ENCODE measurements around the gene RALB.

RALB gene

DNA sequence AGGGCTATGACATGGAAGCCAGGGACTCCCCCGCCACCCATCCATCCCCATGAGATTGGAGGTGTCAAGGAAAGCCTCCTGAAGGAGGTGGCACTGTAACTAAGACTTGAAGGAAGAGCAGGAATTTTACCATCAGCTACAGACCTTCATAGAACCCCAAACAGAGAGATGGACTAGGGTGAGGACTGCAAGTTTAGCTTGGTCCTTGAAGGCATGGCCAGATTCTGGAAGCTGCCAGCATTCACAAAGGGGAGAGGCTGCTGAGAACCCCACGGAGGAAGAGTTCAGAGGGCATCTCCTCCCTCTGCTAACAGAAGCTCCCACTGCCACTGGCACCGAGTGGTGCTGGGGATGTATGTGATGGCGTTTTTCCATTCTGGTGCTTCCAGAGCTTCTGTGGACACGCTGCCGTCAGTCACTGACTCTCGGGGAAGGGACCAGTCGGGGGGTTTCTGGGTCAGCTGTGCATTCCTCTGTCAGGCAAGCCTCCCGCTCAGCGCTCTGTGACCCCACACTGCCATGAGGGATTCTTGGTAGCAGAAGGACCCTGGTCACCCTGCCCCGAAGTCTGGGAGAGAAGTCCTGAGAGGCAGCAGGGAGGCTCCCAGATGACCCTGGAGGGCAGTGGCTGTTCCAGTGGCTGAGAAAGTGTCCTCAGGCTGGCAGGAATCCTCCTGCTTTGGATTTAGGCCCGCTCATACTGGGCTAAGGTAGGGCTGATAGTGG, 47.5 kb upstream of the RALB start:
- no peak overlapping the region for H2BK5ac ChIP-seq (ENCODE audit: low read depth, low read length, poor library complexity)
- H3K4me2 ChIP-seq (ENCODE audit: low read length): no peak overlapping the region
- no peak overlapping the region for H4K12ac ChIP-seq (ENCODE audit: low read depth, low read length)
- H3K27ac ChIP-seq (ENCODE audit: low read depth, low read length): no peak overlapping the region
- H4K8ac ChIP-seq (ENCODE audit: low read depth, low read length): no peak overlapping the region
- H3K4me1 ChIP-seq (ENCODE audit: control insufficient read depth in 1 of 2, insufficient read depth in 2 of 2, low read length in 2 of 2): no peaks in the 10 kb centered on the region
- DNase-seq: no peak
- H2BK120ac ChIP-seq (ENCODE audit: insufficient read depth, low read length, poor library complexity): no peak overlapping the region
- no peak overlapping the region for H4K91ac ChIP-seq (ENCODE audit: low read depth, low read length)
- WGBS (ENCODE audit: extremely low coverage, insufficient coverage, insufficient read length): no CpG with 5 or more reads among the region's 12 CpGs
- H2AFZ ChIP-seq (ENCODE audit: insufficient read depth, low read length, poor library complexity): no peak overlapping the region
- H3K23ac ChIP-seq (ENCODE audit: low read length): no peak overlapping the region
- H3K36me3 ChIP-seq (ENCODE audit: control insufficient read depth in 1 of 2, insufficient read depth in 2 of 2, low read length in 2 of 2): no peaks in the 10 kb centered on the region
- no peak overlapping the region for H2BK12ac ChIP-seq (ENCODE audit: low read length)
- no peak overlapping the region for H3K14ac ChIP-seq (ENCODE audit: low read length)
- no peak overlapping the region for H3K18ac ChIP-seq (ENCODE audit: low read length)
- no peaks in the 10 kb centered on the region for H3K79me1 ChIP-seq (ENCODE audit: low read length)
- no peaks in the 10 kb centered on the region for H3K79me2 ChIP-seq (ENCODE audit: control insufficient read depth, insufficient read depth, low read length, poor library complexity)
- peaks cover 2% of the 10 kb centered on the region for H3K9me3 ChIP-seq (ENCODE audit: insufficient read depth, low read depth, low read length)
- no peak overlapping the region for H3K4ac ChIP-seq (ENCODE audit: low read depth, low read length)
- H3K9ac ChIP-seq (ENCODE audit: low read length): no peak overlapping the region
- H3K4me3 ChIP-seq (ENCODE audit: low read depth, low read length): no peak overlapping the region
- H3K27me3 ChIP-seq (ENCODE audit: insufficient read depth, low read length): no peaks in the 10 kb centered on the region
- no peak overlapping the region for H2AK5ac ChIP-seq (ENCODE audit: low read length)

DNA sequence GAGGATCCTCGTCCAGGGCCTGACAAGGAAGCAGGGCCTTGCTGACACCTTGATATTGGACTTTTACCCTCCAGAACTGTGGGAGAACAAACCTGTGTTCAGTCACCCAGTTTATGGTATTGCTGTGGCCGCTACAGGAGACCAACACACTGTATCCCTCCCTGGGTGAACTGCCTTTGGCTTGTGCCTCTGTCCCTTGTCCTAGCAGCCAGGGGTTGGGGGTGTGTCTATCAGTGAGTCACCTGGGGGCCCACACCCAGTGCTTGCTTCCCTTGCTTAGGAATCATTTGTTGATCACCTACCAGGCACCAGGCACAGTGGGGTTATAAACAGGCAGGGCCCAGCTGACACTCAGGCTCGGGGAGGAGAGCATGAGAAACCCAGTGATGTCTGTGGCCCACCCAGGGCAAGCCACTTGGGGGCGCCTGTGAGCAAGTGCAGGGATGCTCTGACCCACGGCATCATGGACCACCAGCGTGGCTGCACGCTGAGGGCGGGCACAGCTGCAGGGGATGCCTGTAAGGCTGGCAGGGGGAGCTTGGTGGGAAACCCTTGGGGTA, 46.5 kb upstream of the RALB start:
- Histone ChIP-seq H3K4ac (ENCODE audit: low read depth, low read length) (no peak overlapping the region), H3K27ac (ENCODE audit: low read depth, low read length) (no peak overlapping the region), H4K91ac (ENCODE audit: low read depth, low read length) (no peak overlapping the region), H2AFZ (ENCODE audit: insufficient read depth, low read length, poor library complexity) (no peak overlapping the region), H3K23ac (ENCODE audit: low read length) (no peak overlapping the region), H3K36me3 (ENCODE audit: control insufficient read depth in 1 of 2, insufficient read depth in 2 of 2, low read length in 2 of 2) (no peaks in the 10 kb centered on the region), H4K8ac (ENCODE audit: low read depth, low read length) (no peak overlapping the region), H3K14ac (ENCODE audit: low read length) (no peak overlapping the region), H3K9me3 (ENCODE audit: insufficient read depth, low read depth, low read length) (peaks cover 2% of the 10 kb centered on the region), H3K27me3 (ENCODE audit: insufficient read depth, low read length) (no peaks in the 10 kb centered on the region), H3K4me3 (ENCODE audit: low read depth, low read length) (no peak overlapping the region), H3K4me2 (ENCODE audit: low read length) (no peak overlapping the region), H2BK5ac (ENCODE audit: low read depth, low read length, poor library complexity) (no peak overlapping the region), H3K79me1 (ENCODE audit: low read length) (no peaks in the 10 kb centered on the region), H3K4me1 (ENCODE audit: control insufficient read depth in 1 of 2, insufficient read depth in 2 of 2, low read length in 2 of 2) (no peaks in the 10 kb centered on the region), H3K18ac (ENCODE audit: low read length) (no peak overlapping the region), H2AK5ac (ENCODE audit: low read length) (no peak overlapping the region), H2BK12ac (ENCODE audit: low read length) (no peak overlapping the region), H3K79me2 (ENCODE audit: control insufficient read depth, insufficient read depth, low read length, poor library complexity) (no peaks in the 10 kb centered on the region), H4K12ac (ENCODE audit: low read depth, low read length) (no peak overlapping the region), H3K9ac (ENCODE audit: low read length) (no peak overlapping the region), H2BK120ac (ENCODE audit: insufficient read depth, low read length, poor library complexity) (no peak overlapping the region)
- WGBS (ENCODE audit: extremely low coverage, insufficient coverage, insufficient read length): no CpG with 5 or more reads among the region's 8 CpGs
- DNase-seq: peak in 1 of 2 donors; percentile 54

DNA sequence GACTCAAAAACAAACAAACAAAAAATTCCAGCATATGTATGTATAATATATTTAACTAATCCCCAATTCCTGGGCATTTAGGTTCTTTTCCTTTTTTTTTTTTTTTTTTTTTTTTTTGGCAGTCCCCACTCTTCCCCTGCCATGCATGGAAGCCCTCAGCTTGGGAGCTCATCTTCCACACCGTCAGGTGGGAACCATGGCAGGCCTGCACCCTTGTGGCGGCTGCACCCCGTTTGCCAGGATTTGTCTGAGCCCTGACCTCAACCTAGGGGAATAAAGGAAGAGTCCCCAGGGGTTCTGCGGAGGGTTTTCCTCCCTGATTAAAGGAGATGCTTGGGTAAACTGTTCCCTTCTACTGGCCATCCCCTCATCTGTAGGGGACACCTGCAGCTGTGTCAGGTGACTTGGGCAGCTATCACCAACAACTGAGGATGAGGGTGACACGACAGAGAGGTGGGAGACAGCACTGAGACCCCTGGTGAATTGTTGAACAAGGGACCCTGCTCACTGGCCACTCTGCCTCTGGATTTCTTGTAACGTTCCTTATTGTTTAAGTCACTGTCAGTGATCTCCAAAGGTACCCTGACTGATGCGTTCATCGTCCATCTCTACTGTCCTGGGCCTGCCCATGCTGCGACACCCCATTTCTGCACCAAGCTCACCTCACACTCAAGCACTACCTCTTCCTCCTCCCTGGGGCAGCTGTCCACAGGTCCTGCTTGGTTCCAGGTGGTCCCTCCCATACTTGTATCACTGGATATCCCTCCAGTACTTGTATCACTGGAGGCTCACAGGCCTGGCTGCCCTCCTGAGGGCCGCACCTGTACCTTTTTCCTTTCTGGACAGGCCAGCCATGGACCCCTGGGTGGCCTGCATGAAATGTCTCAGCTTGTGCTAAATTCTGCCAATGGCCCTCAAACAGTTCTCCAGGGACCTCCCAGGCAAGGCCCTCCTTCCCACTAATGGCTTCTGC, 44.0 kb upstream of the RALB start:
- Histone ChIP-seq H2BK120ac (ENCODE audit: insufficient read depth, low read length, poor library complexity) (no peak overlapping the region), H3K27ac (ENCODE audit: low read depth, low read length) (no peak overlapping the region), H3K4me2 (ENCODE audit: low read length) (no peak overlapping the region), H3K9ac (ENCODE audit: low read length) (no peak overlapping the region), H3K79me1 (ENCODE audit: low read length) (no peaks in the 10 kb centered on the region), H3K4me1 (ENCODE audit: control insufficient read depth in 1 of 2, insufficient read depth in 2 of 2, low read length in 2 of 2) (no peaks in the 10 kb centered on the region), H3K36me3 (ENCODE audit: control insufficient read depth in 1 of 2, insufficient read depth in 2 of 2, low read length in 2 of 2) (no peaks in the 10 kb centered on the region), H2BK5ac (ENCODE audit: low read depth, low read length, poor library complexity) (no peak overlapping the region), H4K91ac (ENCODE audit: low read depth, low read length) (no peak overlapping the region), H3K4ac (ENCODE audit: low read depth, low read length) (no peak overlapping the region), H2AK5ac (ENCODE audit: low read length) (no peak overlapping the region), H3K18ac (ENCODE audit: low read length) (no peak overlapping the region), H4K12ac (ENCODE audit: low read depth, low read length) (no peak overlapping the region), H3K9me3 (ENCODE audit: insufficient read depth, low read depth, low read length) (peaks cover 2% of the 10 kb centered on the region), H3K23ac (ENCODE audit: low read length) (no peak overlapping the region), H4K8ac (ENCODE audit: low read depth, low read length) (no peak overlapping the region), H3K14ac (ENCODE audit: low read length) (no peak overlapping the region), H3K79me2 (ENCODE audit: control insufficient read depth, insufficient read depth, low read length, poor library complexity) (no peaks in the 10 kb centered on the region), H2AFZ (ENCODE audit: insufficient read depth, low read length, poor library complexity) (no peak overlapping the region), H3K27me3 (ENCODE audit: insufficient read depth, low read length) (no peaks in the 10 kb centered on the region), H2BK12ac (ENCODE audit: low read length) (no peak overlapping the region), H3K4me3 (ENCODE audit: low read depth, low read length) (no peak overlapping the region)
- no CpG with 5 or more reads among the region's 10 CpGs for WGBS (ENCODE audit: extremely low coverage, insufficient coverage, insufficient read length)
- DNase-seq: no peak

DNA sequence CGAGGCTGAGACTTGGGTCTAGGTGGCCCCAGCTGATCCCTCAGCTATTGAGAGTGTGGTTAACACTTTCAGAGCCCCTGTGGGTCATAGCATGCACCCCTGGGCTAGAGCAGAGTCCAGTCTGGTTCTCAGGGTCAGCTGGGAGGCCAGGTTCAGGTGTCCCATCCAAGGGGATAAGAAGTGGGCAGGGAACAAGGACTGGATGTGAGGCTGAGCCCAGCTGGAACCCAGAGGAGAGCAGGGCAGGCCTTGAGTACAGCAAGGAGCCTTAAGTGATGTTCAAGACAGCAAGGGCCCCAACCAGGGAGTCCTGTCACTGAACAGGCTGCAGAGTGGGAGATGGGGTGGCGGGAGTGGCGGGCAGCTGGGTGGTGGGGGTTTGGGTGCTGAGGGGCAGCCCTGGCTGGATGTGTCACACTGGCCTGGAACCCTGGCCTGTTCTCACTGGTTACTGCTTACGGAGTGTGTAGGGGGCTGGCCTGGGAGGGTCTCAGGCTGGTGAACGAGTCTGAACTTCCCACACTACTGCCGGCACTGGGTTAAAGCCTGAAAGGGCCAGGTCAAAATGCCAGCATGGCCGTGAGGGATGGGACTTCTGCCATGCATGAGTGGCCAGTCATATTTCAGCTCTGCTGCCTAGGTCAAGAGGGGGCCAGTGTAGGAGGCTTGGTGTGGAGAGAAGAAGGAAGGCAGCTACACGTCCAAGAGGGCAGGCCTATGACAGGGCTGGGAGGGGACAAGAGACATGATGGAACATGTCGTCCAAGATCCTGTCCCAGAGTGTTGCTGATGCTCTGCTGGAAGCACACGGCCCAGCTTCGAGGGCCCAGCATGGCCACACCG, 43.0 kb upstream of the RALB start:
- Histone ChIP-seq H3K9ac (ENCODE audit: low read length) (no peak overlapping the region), H2BK120ac (ENCODE audit: insufficient read depth, low read length, poor library complexity) (no peak overlapping the region), H3K36me3 (ENCODE audit: control insufficient read depth in 1 of 2, insufficient read depth in 2 of 2, low read length in 2 of 2) (no peaks in the 10 kb centered on the region), H4K91ac (ENCODE audit: low read depth, low read length) (no peak overlapping the region), H3K27me3 (ENCODE audit: insufficient read depth, low read length) (no peaks in the 10 kb centered on the region), H3K4me3 (ENCODE audit: low read depth, low read length) (no peak overlapping the region), H2BK12ac (ENCODE audit: low read length) (no peak overlapping the region), H3K14ac (ENCODE audit: low read length) (no peak overlapping the region), H2BK5ac (ENCODE audit: low read depth, low read length, poor library complexity) (no peak overlapping the region), H3K4me2 (ENCODE audit: low read length) (no peak overlapping the region), H3K79me2 (ENCODE audit: control insufficient read depth, insufficient read depth, low read length, poor library complexity) (no peaks in the 10 kb centered on the region), H3K23ac (ENCODE audit: low read length) (no peak overlapping the region), H4K8ac (ENCODE audit: low read depth, low read length) (no peak overlapping the region), H3K27ac (ENCODE audit: low read depth, low read length) (no peak overlapping the region), H3K4me1 (ENCODE audit: control insufficient read depth in 1 of 2, insufficient read depth in 2 of 2, low read length in 2 of 2) (no peaks in the 10 kb centered on the region), H2AK5ac (ENCODE audit: low read length) (no peak overlapping the region), H3K18ac (ENCODE audit: low read length) (no peak overlapping the region), H3K79me1 (ENCODE audit: low read length) (no peaks in the 10 kb centered on the region), H4K12ac (ENCODE audit: low read depth, low read length) (no peak overlapping the region), H3K4ac (ENCODE audit: low read depth, low read length) (no peak overlapping the region), H3K9me3 (ENCODE audit: insufficient read depth, low read depth, low read length) (peaks cover 2% of the 10 kb centered on the region), H2AFZ (ENCODE audit: insufficient read depth, low read length, poor library complexity) (no peak overlapping the region)
- WGBS (ENCODE audit: extremely low coverage, insufficient coverage, insufficient read length): no CpG with 5 or more reads among the region's 12 CpGs
- no peak for DNase-seq

Measured in trophoblast cell (in vitro differentiated cells and primary cell).